ENCODE data around the gene UNC13D.
"Not testable (repeated sequence)": the region's sequence is repeated elsewhere in the genome, so short reads cannot be mapped to it uniquely, and the experiment has no call there.

GRCh38 chr17:75859358-75859757, 15.2 kb upstream of the UNC13D start:
- not testable (repeated sequence) for TF ChIP-seq POLR2AphosphoS5 (IDR thresholded peaks at IDR 0.05); CTCF (IDR thresholded peaks at IDR 0.05 in 8 of 11, conservative IDR thresholded peaks at IDR 0.05 in 3 of 11); POLR2A (IDR thresholded peaks at IDR 0.05)
